Left cardiac atrium (tissue), 4 donors: Measurements from ENCODE around the gene SLC37A1. TPM values are rescaled to one million over a fixed set of nuclear protein-coding genes. Genes with fewer than 3 reads are reported as not detected.

ENCODE experiments used
- ATAC-seq, 2 donors: fragments of 200-7000 bp; cut with Tn5 transposase; one replicate each; pipeline ENCODE4 v1.9.1; 2020; ENCODE audit warnings: mild to moderate bottlenecking in 2 of 2, moderate library complexity in 2 of 2
- DNase-seq: peaks from one replicate; pipeline ENCODE4 v3.0.0-alpha.2; 2020
- intact Hi-C, 2 donors: fragments of 100-400 bp; cut with DNase I; formaldehyde crosslinking; loops; one replicate each; pipeline versions ENCODE4 v1.14.1 to v1.15.1; 2022 to 2023
- total RNA-seq, 2 donors: library from RNA; stranded (reverse); fragmentation: NEBNext Ultra II Directional; extraction: Animal tissue kit (Norgen Biotek cat#: 25700); gene quantifications; one replicate each; pipeline ENCODE4 v1.2.1, GENCODE V29; 2021
- donor health status: DM: no; HTN: yes; CAD: no.
- donor health status: DM: no; HTN: yes; CAD: no; lungs with severe emphysema.
- donor health status: DM: yes; HTN: yes; CAD: no.
- donor health status: Dilated cardiomyopathy.

SLC37A1 gene
- total RNA-seq, 2 donors from 2014 or later, result 1.9 to 3.7 TPM

DNA sequence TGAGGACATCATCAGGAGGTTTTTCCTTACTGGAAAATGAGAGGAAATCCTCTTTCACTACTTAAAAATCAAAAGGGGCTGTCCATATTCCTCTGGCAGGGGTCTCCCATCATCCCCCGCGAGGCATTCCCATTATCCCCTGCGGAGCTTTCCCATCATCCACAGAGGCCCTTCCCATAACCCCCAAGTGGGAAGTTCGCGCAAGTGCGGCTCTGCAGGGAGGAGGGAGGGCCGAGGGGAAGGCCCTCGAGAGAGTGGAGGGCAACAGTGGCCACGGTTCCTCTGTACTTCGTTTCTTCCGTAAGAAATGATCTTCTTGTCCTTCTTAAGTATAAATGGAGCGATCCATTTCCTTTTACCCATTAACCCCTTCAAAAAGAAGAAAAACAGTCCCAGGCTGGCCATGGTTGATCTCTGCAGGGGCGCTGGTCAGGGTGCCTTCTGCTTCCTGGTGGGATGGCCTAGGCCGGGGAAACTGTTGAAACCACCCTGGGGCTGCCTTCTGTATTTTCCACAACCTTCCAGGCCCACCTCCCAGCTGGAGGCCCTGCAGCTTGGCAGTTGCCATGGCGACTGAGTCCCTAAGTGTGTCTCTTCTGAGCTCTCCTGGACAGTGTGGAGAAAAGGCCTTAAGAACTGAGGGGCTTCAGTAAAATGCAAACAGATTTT lies 14.1 kb upstream of the SLC37A1 start:
- intact Hi-C loops, result no loop called here
- DNase-seq, result no peak
- no peak for ATAC-seq

DNA sequence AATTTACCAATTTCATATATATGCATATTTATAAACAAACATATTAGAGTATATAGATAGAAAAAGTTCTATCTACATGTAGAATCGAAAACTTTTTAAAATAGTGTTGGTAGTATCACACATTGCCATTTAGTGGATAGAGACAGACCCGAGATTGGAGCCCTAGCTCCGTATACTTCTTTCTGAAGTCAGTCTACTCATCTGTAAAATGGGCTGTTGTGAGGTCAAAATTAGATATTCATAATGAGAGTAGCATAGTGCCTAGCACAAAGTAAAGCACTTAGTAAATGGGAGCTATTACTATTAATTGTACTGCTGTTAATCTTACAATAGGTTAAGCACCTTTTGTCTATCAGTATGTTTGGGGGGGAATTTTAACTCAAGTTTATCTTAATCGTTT lies 13.4 kb upstream of the SLC37A1 start:
- ATAC-seq (no peak), DNase-seq (no peak)
- intact Hi-C loops, result no loop called here

DNA sequence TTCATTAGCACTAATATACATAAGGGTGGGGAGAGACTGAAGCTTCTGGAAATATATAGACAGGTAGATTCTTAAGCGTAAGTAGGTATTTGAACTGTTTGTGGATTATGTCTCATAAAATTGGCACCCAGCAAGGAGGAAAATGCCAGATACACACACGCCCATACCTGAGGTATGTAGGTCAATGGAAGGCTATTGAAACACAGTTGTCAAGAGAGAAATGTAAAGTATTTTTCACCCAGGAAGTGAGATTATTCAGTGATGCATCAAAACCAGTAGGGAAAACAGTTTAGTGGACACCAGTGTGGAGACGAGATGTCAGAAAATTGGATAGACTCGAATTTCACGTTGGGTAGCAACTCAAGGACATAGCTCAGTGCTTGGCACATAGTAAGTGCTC lies 12.9 kb upstream of the SLC37A1 start:
- no peak for ATAC-seq
- DNase-seq, result no peak
- intact Hi-C loops, result no loop called here

DNA sequence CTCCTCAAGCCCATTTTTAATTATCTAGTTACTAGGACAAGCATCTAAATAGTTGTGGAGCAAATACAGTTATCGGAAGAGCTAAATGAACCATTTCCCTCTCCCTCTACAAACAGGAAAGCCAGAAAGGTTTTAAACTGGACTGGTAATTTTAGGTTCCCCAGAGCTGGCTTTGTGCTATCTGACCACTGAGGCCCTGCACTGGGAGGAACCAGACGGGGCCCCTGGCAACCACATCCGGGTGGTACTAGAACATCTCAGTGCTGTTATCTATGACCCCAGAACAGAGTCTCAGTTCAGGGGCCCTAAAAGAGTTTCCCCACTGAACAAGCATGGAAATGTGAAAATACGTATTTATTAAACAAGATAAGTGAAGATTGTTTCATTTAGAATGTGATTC lies 9.9 kb upstream of the SLC37A1 start:
- DNase-seq (no peak), ATAC-seq (no peak)
- intact Hi-C loops, result no loop called here

DNA sequence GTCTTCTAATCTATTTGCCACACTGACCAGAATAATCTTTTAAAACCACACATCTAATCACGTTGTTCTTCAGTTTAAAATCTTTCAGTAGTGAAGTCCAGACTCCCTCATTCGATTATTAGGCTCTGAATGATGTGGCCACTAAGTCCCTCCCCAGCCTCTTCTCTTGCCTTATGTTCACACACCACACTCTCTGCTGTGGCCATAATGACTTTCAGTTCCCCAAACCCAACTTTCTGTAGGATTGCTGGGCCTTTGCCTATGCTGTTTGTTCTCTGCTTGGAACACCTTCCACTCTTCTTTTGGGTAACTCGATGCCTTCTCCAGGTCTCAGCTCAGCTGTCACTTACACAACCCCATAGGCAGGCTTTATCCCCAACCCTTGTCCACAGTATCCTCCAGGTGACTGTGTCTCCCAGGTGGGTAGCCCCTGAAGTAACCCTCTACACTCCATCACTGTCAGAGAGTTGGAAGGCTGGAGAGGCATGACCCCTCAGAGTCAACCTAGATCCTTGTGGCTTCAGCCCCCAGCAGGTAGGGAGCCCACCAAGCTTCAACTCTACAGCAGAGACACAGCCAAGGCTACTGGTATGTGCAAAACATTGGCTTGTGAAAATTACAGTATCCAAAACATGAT lies 8.4 kb upstream of the SLC37A1 start:
- no peak for ATAC-seq
- intact Hi-C loops, result no loop called here
- no peak for DNase-seq

DNA sequence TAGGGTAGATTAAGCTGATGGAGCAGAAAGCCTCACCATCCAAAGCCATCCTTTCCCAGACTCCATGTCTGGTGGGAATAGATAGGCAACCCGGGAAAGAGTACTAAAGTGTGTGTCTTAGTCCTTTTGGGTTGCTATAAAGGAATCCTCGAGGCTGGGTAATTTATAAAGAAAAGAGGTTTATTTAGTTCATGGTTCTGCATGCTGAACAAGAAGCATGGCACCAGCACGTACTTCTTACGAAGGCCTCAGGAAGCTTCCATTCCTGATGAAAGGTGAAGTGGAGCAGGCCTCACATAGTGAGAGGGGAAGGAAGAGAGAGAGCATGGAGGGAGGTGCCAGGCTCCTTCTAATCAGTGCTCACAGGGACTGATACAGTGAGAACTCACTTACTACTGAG lies 6.2 kb upstream of the SLC37A1 start:
- ATAC-seq, result no peak
- no peak for DNase-seq
- intact Hi-C loops, result no loop called here

DNA sequence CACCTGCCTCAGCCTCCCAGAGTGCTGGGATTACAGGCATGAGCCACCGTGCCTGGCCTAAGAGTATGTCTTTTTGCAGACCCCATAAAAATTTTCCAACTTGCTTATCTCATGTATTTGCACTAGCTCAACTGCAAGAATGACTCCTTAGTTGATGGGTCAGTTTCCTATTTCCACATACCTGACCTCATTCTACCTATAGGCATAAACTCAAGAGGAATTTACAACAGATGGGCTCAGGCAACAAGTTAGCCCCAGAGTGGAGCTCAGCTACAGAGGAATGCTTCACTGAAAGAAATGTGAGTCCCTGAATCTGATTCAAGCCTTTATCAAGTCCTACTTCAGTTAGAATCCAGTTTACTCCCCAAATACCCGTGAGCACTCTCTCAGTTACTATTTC lies 5.3 kb upstream of the SLC37A1 start:
- no peak for DNase-seq
- no peak for ATAC-seq
- intact Hi-C loops, result no loop called here

DNA sequence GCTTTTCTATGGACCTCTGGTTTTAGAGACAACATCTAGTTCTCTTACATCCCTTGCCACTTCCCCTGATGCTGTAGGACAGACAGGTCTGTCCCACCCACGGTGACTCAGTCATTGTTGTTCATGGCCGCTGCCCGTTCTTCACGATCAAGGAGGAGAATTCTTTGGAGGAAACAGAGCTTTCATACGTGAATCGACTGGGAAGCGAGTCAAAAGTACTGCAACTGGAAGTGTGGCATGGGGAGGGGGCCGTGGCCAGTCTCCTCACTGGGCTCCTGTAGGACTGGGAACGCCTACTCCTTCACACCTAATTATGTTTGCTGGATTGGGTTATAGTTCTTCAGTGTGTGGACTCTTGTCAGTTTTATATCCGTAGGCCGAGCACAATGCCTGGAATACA lies 4.4 kb upstream of the SLC37A1 start:
- no peak for ATAC-seq
- no peak for DNase-seq
- intact Hi-C loops, result no loop called here

DNA sequence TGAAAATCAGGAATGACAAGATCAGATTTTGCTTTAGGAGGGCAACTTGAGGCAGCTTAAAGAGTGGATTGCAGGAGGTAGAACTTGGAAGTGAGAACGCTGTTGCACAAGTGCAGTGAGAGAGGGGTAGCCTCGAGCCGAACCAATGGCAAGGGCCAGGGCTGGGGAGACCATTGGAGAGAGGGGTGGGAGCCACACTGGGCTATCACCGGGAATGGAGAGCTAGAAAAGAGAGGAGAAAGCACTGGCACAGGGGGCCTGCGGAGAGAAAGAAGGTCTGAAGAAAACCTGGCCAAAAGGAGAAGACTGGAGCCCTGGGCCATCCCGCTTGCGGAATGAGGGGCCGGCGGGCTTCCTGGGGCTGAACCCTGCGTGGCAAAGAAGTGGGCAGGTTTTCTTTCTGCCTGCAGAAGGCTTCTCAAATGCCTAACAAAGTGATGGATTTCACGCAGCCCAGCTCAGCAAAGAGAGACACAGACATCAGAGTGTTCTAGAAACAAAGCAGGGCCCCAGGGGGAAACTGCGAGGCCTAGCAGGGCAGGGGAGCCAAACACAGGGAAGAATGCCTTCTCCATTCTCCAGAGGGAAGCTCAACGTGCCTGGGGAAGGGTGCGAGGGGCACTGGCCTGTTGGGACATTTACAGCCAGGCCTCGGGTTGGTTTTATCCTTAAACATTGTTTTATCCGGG lies 1.2 kb upstream of the SLC37A1 start:
- no peak for DNase-seq
- intact Hi-C loops, result no loop called here
- no peak for ATAC-seq

DNA sequence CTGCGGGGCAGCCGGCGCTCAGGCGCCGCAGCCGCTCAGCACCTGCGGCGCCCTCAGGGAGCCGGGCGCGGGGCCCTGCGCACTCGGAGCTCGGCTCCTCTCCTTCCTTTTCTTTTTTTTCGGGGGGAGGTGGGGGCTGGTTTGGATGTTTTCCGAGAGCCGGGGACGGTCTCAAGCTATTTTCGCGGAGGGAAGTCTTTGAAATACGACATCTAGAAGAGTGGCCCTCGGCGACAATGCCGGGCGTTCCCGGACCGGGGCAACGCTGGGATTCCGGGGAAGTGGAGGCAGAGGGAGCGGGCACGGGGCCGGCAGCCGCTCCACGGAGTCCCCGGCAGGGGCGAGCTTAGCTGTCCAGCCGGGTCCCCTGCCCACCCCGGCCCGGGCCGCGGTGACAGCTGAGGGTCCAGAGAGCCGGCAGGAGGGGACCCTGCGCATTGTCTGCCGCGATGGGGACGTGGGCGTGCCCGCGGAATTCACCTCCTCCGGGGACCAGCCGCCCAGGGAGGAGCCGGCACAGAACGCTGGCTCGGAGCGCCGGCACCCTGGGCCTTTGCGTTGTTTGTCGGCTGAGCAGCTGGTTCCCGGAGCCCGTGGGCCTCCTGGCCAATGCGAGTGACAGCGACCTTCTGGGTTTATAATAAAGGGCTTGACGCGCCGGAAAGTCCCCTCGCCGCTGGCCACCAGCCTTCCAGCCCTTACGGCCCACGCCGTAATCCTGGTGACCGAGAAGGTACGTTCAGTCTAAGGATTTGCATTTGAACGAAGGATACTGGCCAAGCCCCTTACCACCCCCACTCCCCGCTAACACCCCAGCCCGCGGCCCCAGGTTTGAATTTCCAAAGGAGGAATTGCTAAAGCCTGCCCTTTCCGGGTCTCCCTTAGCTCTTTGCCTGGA lies 582 bp downstream of the SLC37A1 start:
- intact Hi-C loops, result no loop called here
- peak; percentile 73 to 80 for ATAC-seq
- DNase-seq, result peak; percentile 62

DNA sequence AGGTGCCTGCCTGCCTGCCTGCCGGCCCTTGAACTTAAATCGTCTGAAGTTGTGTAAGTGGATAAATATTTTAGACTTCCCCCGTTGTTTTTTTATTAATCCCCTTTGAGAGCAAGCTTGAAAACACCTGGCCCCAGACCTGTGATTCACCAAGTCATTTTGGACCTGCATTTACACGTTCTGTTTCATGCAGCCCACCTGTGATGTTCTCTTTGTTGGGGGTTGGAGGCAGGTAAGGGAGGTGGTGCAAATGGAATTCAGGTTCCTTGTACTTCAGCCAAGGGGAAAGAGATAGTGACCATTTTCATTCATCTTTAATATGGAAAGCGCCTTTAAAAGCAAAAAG lies 1.2 kb downstream of the SLC37A1 start:
- peak in 1 of 2 donors; percentile 5 for ATAC-seq
- intact Hi-C loops, result no loop called here

DNA sequence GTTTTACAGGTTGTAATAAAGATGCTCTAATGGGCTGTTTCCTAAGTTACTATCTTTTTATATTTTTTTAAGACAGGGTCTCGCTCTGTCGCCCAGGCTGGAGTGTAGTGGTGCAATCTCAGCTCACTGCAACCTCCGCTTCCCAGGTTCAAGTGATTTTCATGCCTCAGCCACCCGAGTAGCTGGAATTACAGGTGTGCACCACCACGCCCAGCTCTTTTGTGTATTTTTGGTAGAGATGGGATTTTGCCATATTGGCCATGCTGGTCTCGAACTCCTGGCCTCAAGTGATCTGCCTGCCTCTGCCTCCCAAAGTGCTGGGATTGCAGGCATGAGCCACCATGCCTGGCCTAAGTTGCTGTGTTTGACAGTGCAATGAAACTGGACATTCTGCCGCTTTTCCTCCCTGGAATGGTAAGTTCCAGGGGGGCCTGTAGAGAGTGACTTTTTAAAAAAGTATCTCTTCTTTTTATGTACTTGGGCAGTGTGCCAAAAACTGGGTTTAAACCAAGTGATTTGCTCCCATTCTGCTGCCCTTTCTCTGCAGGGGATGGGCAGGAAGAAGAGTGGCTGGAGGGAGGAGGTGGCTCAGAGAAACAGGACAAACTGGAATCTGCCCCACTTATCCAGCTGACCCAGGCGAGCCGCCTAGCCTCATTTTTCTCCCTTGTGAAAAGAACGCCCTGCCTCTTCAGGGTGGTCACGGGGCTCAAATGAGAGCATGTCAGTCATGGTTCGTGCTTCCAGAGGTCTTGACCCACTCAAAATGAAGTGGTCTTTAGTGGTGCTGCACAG lies 2.3 kb downstream of the SLC37A1 start:
- intact Hi-C loops, result no loop called here
- no peak for ATAC-seq

More for the DNA sequence above, 1.2 kb downstream of the SLC37A1 start:
- DNase-seq, result no peak

DNA sequence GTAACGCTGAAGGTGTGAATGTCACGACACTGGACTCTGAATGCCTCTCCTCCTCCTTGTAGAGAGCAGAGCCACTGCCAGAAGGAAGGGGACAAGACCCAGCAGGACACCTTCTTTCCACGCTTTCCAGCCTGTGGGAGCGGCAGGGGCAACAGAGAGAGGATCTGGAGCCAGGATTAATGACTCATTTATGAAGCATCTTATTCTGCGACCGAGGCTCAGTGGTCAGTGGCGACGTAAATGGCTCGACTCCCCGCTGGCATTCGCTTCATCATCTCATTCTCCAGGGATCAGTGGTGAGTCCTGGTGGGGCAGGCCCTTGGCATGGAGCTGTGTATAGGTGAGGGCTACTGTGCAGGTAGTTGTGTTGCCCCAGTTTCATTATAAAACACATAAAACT lies 4.6 kb downstream of the SLC37A1 start:
- no peak for ATAC-seq
- intact Hi-C loops, result no loop called here

More for the DNA sequence above, 2.3 kb downstream of the SLC37A1 start:
- DNase-seq, result no peak

DNA sequence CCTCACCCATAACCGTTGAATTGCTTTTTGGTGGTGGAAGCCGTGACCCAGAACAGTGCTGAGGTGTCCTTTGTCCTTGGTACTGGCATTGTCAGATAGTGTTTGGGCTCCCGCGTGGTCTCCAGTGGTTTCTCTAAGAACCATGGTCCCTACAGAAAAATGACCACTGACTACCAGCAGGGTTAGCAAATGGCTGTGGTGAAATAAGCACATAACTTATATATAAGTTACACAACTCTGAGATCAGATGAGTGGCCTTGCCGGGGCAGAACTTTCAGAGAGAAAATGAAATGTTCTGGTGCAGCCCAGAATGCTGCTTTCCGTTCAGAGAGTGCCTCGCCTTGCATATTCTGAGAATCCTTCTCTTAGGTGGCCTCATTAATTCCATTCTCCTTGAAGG lies 5.0 kb downstream of the SLC37A1 start:
- intact Hi-C loops, result no loop called here
- DNase-seq (no peak), ATAC-seq (no peak)

More for the DNA sequence above, 4.6 kb downstream of the SLC37A1 start:
- no peak for DNase-seq

DNA sequence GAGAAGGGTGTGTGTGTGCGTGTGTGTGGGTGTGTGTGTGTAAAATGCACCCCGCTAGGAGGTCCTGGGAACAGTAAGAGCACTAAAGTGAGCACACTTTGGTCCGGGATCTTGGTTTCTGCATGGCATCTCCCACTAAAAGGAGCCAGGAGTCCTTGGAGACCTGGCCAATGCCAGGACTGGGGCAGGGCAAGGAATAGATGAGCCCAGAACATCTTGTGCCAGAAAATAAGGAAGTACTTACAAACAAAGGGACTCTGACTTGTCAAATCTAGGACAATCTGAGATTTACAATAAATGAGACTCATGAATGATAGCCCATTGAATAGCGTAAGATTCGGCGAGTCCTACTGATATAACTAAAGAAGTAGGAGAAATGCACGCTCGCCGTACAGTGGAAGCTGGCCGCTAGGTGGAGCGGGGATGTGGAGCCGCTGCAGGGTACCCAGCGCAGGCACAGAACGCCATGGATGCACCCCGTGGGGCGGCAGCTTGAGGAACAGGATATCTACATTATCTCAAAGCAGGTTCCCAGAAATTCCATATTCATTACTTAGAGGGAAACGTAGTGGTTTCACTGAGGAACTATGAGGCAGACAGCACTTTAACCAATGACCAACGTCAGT lies 7.1 kb downstream of the SLC37A1 start:
- ATAC-seq, result no peak
- DNase-seq, result no peak
- intact Hi-C loops, result no loop called here

DNA sequence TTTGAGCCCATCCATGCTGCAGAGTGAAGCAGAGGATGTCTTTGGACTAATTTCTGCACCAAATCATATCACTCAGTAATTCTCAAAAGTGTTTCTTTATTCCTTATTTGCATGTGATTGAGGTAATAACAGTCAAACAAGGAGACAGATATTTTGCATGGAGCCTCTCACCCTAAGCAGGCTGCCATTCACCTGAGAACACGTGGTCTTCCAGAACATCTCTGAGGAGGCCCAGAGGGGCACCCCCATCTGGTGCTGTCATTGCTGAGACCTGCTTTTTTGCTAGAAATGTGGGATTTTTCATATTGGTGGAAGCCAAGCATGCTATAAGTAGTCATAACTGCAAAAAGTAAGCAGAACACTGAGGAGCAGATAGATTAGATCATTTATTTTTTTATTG lies 7.7 kb downstream of the SLC37A1 start:
- DNase-seq (no peak), ATAC-seq (no peak)
- intact Hi-C loops, result no loop called here

DNA sequence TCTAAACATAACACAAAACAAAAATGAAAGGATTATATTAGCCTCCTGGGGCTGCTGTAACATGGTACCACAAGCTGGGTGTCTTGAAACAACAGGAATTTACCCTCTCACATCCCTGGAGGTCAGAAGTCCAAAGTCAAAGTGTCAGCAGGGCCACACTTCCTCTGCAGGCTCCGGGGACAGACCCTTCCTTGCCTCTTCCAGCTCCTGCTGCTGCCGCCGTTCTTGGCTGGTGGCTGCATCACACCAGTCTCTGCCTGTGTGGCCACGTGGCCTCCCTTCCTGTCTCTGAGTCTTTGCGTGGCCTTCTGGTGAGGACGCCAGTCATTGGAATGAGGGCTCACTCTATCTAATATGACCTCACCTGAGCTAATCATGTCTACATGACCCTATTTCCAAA lies 8.2 kb downstream of the SLC37A1 start:
- DNase-seq (no peak), ATAC-seq (no peak)
- intact Hi-C loops, result no loop called here

DNA sequence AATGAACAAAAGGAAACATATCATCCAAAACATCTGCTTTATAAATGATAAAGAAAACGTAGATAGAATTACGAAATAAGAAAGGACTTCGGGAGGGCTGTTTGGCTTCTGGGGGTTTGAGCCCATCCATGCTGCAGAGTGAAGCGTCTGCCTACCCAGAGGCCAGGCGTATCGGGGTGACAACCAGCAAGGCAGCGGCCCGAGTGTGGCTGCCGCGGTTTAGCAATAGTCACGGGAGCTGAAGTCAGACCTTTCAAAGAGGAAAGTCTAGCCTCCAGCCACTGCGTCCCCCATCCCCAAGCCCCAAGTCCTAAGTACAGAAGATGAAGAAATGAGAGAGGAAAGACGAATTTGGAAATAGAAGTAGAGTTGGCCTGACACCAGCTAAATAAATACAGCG lies 8.6 kb downstream of the SLC37A1 start:
- intact Hi-C loops, result no loop called here
- no peak for DNase-seq
- no peak for ATAC-seq

DNA sequence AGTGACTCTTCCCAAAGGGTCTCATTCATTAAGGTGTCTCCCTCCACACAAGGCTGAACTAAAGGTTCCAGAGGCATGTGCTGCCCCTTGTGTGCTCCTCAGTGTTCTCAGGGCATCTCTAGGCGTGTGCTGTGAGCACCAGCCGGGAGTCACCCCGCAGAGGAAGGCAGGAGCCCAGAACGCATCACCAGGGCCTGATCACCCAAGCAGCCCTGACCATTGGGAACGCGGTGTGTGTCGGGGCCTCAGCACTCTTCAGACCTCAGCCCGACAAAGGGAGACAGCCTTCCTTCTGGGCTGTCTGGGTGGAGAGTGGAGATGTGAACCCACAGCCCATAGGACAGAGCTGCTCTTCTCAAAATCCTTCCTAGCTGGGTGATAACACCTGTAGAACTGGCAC lies 9.1 kb downstream of the SLC37A1 start:
- ATAC-seq (no peak), DNase-seq (no peak)
- intact Hi-C loops, result no loop called here
